Measurements from ENCODE around the gene FAM135A. TPM values are rescaled to one million over a fixed set of nuclear protein-coding genes. Genes with fewer than 3 reads are reported as not detected.

Gene FAM135A
- total RNA-seq, 1 donor = 16.3 TPM

DNA sequence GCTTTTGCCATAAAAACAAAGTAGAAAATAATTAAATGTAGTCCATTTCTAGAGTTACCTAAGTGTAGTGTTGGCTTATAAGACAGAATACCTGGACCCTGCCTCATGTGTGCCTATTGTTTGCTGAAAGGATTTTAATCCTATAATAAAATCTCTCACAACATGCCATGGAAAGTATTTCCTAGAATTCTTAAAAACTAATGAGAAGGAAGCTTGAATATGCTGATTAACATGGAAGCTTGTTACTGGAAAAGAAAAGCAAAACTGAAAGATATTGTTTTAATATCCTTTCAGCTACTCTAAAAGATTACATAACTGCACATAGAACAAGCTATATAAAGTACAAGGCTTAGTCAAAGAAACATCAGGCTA is 18.0 kb upstream of the FAM135A start:
- H3K4me1 ChIP-seq (ENCODE audit: insufficient read depth, low read length) = peaks cover 10% of the 10 kb centered on the region
- no peak overlapping the region for H3K4me2 ChIP-seq (ENCODE audit: insufficient read depth, low read length)
- peaks cover 2% of the 10 kb centered on the region for H3K27me3 ChIP-seq (ENCODE audit: insufficient read depth, low read length)
- H4K20me1 ChIP-seq (ENCODE audit: insufficient read depth, low read length) = no peaks in the 10 kb centered on the region
- TF ChIP-seq, protein P1, sequence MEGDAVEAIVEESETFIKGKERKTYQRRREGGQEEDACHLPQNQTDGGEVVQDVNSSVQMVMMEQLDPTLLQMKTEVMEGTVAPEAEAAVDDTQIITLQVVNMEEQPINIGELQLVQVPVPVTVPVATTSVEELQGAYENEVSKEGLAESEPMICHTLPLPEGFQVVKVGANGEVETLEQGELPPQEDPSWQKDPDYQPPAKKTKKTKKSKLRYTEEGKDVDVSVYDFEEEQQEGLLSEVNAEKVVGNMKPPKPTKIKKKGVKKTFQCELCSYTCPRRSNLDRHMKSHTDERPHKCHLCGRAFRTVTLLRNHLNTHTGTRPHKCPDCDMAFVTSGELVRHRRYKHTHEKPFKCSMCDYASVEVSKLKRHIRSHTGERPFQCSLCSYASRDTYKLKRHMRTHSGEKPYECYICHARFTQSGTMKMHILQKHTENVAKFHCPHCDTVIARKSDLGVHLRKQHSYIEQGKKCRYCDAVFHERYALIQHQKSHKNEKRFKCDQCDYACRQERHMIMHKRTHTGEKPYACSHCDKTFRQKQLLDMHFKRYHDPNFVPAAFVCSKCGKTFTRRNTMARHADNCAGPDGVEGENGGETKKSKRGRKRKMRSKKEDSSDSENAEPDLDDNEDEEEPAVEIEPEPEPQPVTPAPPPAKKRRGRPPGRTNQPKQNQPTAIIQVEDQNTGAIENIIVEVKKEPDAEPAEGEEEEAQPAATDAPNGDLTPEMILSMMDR (IDR thresholded peaks at IDR 0.05; ENCODE audit: extremely low read depth, low read depth, low read length) = no peak
- H3K4me3 ChIP-seq (ENCODE audit: insufficient read depth, low read length) = no peak overlapping the region
- DNase-seq (ENCODE audit: insufficient read length, low spot score, missing footprints) = no peak
- no peaks in the 10 kb centered on the region for H3K36me3 ChIP-seq (ENCODE audit: insufficient read depth, low read length)
- no peaks in the 10 kb centered on the region for H3K9me3 ChIP-seq (ENCODE audit: low read depth, low read length)
- no peak overlapping the region for H3K27ac ChIP-seq (ENCODE audit: low read depth, low read length)
- H2AFZ ChIP-seq (ENCODE audit: low read length) = no peak overlapping the region
- H3K79me2 ChIP-seq (ENCODE audit: insufficient read depth, low read length) = no peaks in the 10 kb centered on the region

DNA sequence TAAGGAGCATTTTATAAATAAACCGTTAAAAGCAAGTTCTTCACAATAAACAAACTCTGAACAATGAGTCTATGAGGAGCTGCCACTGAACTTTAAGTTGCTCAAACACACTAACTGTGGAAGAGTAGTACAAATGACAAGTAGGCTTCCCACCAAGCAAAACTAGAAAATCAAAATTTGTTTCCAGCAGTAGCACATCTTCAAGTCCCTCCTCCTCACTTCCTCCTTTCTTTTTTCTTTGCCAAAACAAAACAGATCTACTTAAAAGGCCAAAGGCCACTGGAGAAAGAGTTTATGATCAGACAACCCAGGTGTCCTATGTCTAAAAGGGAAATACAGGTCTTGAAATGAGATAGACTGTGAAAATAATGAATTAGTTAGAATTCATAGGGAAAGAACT is 17.1 kb upstream of the FAM135A start:
- peaks cover 2% of the 10 kb centered on the region for H3K27me3 ChIP-seq (ENCODE audit: insufficient read depth, low read length)
- H4K20me1 ChIP-seq (ENCODE audit: insufficient read depth, low read length) = no peaks in the 10 kb centered on the region
- no peaks in the 10 kb centered on the region for H3K9me3 ChIP-seq (ENCODE audit: low read depth, low read length)
- no peak for DNase-seq (ENCODE audit: insufficient read length, low spot score, missing footprints)
- H3K79me2 ChIP-seq (ENCODE audit: insufficient read depth, low read length) = no peaks in the 10 kb centered on the region
- no peak overlapping the region for H3K4me3 ChIP-seq (ENCODE audit: insufficient read depth, low read length)
- H3K36me3 ChIP-seq (ENCODE audit: insufficient read depth, low read length) = no peaks in the 10 kb centered on the region
- H3K4me2 ChIP-seq (ENCODE audit: insufficient read depth, low read length) = no peak overlapping the region
- H3K27ac ChIP-seq (ENCODE audit: low read depth, low read length) = no peak overlapping the region
- TF ChIP-seq, protein P1 (IDR thresholded peaks at IDR 0.05; ENCODE audit: extremely low read depth, low read depth, low read length) = no peak
- no peak overlapping the region for H2AFZ ChIP-seq (ENCODE audit: low read length)
- peaks cover 10% of the 10 kb centered on the region for H3K4me1 ChIP-seq (ENCODE audit: insufficient read depth, low read length)

DNA sequence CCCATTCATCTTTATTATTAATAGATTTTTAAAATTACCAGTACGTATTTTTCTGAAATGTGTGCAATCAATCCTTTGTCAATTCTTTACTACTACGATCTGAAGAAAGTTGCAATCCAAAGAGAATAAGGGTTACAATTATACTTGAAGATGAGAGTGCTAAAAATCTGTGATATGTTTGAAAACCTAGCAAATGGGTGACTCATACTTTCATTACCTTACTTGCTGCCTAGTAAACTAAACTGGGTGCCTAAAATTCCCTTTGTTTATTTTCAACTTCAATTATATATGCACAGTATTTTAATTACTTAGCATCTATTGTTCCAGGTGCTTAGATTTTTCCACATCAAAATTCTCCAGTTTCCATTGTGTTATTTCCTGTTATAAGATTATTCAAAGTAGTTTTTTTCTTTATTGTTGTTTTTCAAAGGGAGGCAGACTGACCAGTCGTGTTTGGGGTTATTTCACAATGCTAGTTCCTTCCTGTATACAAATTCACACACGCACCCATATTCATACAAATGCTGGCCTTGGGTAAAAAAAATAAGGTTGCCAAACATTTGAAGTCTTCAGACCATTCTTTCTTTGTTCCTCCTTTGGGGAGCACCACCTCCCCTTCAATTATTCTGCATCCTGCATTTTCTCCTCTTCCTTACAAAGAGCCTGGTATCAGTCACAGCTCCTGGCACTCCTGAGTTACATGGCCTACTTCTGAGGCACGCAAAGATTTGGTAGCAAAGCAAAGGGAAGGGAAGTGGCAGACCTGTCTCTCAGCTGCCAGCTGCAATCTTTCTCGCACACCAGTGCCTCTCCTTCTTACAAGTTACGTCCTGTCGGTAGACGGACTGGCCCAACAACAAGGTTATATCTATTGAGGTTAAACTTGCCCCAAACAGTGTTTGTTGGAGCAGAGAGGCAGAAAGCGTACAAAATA is 16.2 kb upstream of the FAM135A start:
- H2AFZ ChIP-seq (ENCODE audit: low read length) = no peak overlapping the region
- H3K79me2 ChIP-seq (ENCODE audit: insufficient read depth, low read length) = no peaks in the 10 kb centered on the region
- no peak overlapping the region for H3K27ac ChIP-seq (ENCODE audit: low read depth, low read length)
- no peaks in the 10 kb centered on the region for H4K20me1 ChIP-seq (ENCODE audit: insufficient read depth, low read length)
- no peaks in the 10 kb centered on the region for H3K36me3 ChIP-seq (ENCODE audit: insufficient read depth, low read length)
- H3K4me1 ChIP-seq (ENCODE audit: insufficient read depth, low read length) = peaks cover 10% of the 10 kb centered on the region
- no peaks in the 10 kb centered on the region for H3K9me3 ChIP-seq (ENCODE audit: low read depth, low read length)
- TF ChIP-seq, protein P1 (IDR thresholded peaks at IDR 0.05; ENCODE audit: extremely low read depth, low read depth, low read length) = no peak
- peaks cover 2% of the 10 kb centered on the region for H3K27me3 ChIP-seq (ENCODE audit: insufficient read depth, low read length)
- DNase-seq (ENCODE audit: insufficient read length, low spot score, missing footprints) = no peak
- H3K4me2 ChIP-seq (ENCODE audit: insufficient read depth, low read length) = no peak overlapping the region
- H3K4me3 ChIP-seq (ENCODE audit: insufficient read depth, low read length) = no peak overlapping the region

Measured in osteoblast (primary cell).